GM19193 (cell line): ENCODE results near the gene C13orf46.

Experiments used
- POLR2A ChIP-seq: IDR thresholded peaks from 4 replicates; pipeline ENCODE4 v1.6.1; 2011; ENCODE audit not compliant: insufficient read depth, insufficient read length; ENCODE audit errors: extremely low read depth

C13orf46 gene

GRCh38 chr13:113948034-113948742 is 25.7 kb downstream of the C13orf46 start:
- no peak for TF ChIP-seq POLR2A

- TF ChIP-seq POLR2A: no peak
These were observed 26.4 kb downstream of the C13orf46 start for GRCh38 chr13:113947311-113948033.

GRCh38 chr13:113946409-113947181 is 27.3 kb downstream of the C13orf46 start:
- no peak for TF ChIP-seq POLR2A

- no peak for TF ChIP-seq POLR2A
These were observed 27.9 kb downstream of the C13orf46 start for GRCh38 chr13:113945857-113946408.

GRCh38 chr13:113943821-113944565 is 29.9 kb downstream of the C13orf46 start:
- TF ChIP-seq POLR2A: no peak

- TF ChIP-seq POLR2A: no peak
These were observed 31.2 kb downstream of the C13orf46 start for GRCh38 chr13:113942591-113943103.

GRCh38 chr13:113941571-113942191 is 32.2 kb downstream of the C13orf46 start:
- no peak for TF ChIP-seq POLR2A

- TF ChIP-seq POLR2A: no peak
These were observed 34.0 kb downstream of the C13orf46 start for GRCh38 chr13:113939944-113940297.

- no peak for TF ChIP-seq POLR2A
These were observed 34.5 kb downstream of the C13orf46 start for GRCh38 chr13:113939129-113939943.

GRCh38 chr13:113938716-113939115 is 35.2 kb downstream of the C13orf46 start:
- TF ChIP-seq POLR2A: no peak

GRCh38 chr13:113938246-113938645 is 35.6 kb downstream of the C13orf46 start:
- no peak for TF ChIP-seq POLR2A

GRCh38 chr13:113937527-113938180 is 36.2 kb downstream of the C13orf46 start:
- TF ChIP-seq POLR2A: no peak

- TF ChIP-seq POLR2A: no peak
These were observed 36.8 kb downstream of the C13orf46 start for GRCh38 chr13:113937073-113937472.
